Tibial nerve (tissue), 4 donors: Measurements from ENCODE around the gene DNAAF2.

Source experiments
- CTCF ChIP-seq, 5 experiments: fragments of 200-600 bp in 3 of 5; fragments of 450-650 bp in 2 of 5; sonication (generic) in 3 of 5; IDR thresholded peaks; one replicate each; pipeline ENCODE4 v1.5.1; 2016 to 2019; ENCODE audit warnings: antibody characterized with exemption in 5 of 5, mild to moderate bottlenecking in 3 of 5, moderate library complexity in 2 of 5
- EP300 ChIP-seq, 2 donors: sonication (generic); formaldehyde crosslinking; IDR thresholded peaks; one replicate each; pipeline ENCODE4 v1.6.1; 2017; ENCODE audit warnings: antibody characterized with exemption in 2 of 2, mild to moderate bottlenecking in 1 of 2
- POLR2A ChIP-seq, 2 donors: fragments of 450-650 bp; IDR thresholded peaks; one replicate each; pipeline ENCODE4 v1.6.1; 2017; ENCODE audit warnings: antibody characterized with exemption in 2 of 2, mild to moderate bottlenecking in 2 of 2, moderate library complexity in 2 of 2

DNA sequence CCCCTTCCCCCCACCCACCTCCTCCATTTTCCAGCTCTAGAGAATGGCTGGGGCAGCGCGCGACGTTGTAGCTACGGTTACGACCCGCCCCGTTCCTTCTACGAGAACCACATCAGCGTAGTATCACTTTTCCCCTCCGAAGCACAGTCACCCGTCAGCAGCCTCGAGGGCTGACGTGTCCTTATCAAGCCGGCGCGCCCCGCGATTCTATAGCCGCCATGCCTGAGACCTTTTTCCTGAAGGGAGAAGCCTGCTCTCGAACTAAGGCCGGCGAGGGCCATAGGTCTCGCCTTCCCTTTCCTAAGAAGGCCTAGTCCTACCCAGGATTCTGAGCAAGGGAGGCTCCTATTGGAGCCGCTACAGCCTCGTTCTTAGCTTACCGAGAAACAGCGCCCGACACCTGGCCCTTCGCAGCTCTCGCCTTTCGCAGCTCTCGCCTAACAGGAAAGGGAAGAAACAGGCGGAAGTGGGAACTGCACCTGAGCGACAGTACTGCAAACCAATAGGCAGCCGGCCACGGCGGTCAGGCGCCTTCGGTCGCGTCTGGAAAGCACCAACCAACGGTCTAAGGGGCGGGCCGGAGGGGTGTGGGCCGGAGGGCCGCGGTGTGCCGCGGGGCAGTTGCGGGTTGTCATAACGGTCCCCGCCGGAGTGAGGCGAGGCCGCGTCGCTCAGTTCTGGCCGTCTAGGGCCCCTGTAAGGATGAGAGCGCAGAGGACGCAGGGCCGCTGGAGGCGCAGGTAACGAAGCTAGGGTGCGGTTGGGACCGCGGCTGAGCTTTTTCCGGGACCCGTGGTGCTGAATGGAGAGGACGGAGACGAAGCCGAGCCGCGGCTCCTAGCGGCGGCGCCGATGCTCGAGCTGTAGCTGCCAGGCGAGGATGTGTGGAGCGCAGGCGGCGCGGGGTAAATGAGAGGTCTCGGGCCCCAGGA is 14.6 kb downstream of the DNAAF2 start, which contains the start of the genes MGAT2 and RPL36AL:
- peak in 3 of 5 experiments; percentile 18 to 80 (median 79) for TF ChIP-seq CTCF (IDR thresholded peaks at IDR 0.05)
- TF ChIP-seq POLR2A (IDR thresholded peaks at IDR 0.05), result peak; percentile 68 to 98
- TF ChIP-seq EP300 (IDR thresholded peaks at IDR 0.05), result peak; percentile 67 to 99
